ENCODE data around the gene FRAT2.

Gene FRAT2

GRCh38 chr10:97335188-97335619 is 675 bp upstream of the FRAT2 start:
- H3K27me3 ChIP-seq = no peaks in the 10 kb centered on the region
- DNase-seq = no peak
- intact Hi-C loops (cut with DNase I; ENCODE audit: low total_unique reads) = no loop called here
- peaks cover 0 to 8% (median 2%) of the 10 kb centered on the region in 3 donors for H3K36me3 ChIP-seq
- H3K4me3 ChIP-seq = peak overlapping the region; percentile 75 to 97
- no peaks in the 10 kb centered on the region for H3K9me3 ChIP-seq
- TF ChIP-seq, protein P1, sequence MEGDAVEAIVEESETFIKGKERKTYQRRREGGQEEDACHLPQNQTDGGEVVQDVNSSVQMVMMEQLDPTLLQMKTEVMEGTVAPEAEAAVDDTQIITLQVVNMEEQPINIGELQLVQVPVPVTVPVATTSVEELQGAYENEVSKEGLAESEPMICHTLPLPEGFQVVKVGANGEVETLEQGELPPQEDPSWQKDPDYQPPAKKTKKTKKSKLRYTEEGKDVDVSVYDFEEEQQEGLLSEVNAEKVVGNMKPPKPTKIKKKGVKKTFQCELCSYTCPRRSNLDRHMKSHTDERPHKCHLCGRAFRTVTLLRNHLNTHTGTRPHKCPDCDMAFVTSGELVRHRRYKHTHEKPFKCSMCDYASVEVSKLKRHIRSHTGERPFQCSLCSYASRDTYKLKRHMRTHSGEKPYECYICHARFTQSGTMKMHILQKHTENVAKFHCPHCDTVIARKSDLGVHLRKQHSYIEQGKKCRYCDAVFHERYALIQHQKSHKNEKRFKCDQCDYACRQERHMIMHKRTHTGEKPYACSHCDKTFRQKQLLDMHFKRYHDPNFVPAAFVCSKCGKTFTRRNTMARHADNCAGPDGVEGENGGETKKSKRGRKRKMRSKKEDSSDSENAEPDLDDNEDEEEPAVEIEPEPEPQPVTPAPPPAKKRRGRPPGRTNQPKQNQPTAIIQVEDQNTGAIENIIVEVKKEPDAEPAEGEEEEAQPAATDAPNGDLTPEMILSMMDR (IDR thresholded peaks at IDR 0.05) = no peak
- peak overlapping the region; percentile 77 to 93 for H3K27ac ChIP-seq
- peaks cover 0 to 65% (median 38%) of the 10 kb centered on the region in 4 donors for H3K4me1 ChIP-seq

DNA sequence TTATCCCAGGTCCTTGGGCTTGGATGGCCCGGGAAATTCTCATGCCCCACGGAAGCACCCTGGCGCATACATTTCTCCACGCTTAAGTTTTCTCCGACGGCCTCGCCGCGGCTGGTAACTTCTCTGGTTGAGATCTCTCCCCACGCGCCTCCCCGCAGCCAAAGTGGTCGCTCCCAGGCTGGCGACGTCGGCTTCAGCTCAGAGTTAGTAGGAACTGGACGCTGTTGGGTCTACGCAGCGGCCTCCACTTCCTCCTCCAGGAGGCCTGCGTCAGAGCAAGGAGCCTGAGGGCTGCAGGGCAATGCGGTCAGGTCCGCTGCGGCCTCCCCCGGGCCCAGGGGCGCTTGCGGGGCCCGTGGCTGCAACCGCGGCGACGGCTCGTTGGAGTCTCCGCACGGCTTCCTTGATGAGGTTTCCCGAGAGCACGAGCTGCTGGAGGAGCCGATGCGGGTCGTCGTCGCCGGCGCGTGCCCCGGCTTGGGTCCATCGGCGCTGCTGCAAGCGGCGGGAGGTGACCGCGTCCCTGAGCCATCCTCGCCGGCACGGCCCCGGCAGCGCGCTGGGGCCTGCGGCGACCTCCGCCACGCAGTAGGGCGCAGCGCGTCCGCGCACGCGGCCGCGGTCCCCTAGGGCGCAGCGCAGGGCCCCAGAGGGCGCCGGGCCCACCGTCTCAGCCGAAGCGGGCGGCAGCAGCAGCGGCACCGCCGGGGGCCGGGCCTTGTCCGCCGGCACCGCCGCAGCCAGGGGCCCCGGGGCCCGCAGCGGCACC is 744 bp downstream of the FRAT2 start:
- H3K36me3 ChIP-seq = peaks cover 7 to 19% (median 16%) of the 10 kb centered on the region in 3 donors
- peak; percentile 36 to 74 for DNase-seq
- intact Hi-C loops (cut with DNase I; ENCODE audit: low total_unique reads) = loop anchor here (5.0 kb wide), 1 partner anchor 41 kb away; the partner anchor contains the start of gene ARHGAP19
- no peaks in the 10 kb centered on the region for H3K27me3 ChIP-seq
- TF ChIP-seq, protein P1 (IDR thresholded peaks at IDR 0.05) = no peak
- H3K9me3 ChIP-seq = no peaks in the 10 kb centered on the region
- peak overlapping the region; percentile 77 to 93 for H3K27ac ChIP-seq
- H3K4me3 ChIP-seq = peak overlapping the region; percentile 75 to 97
- H3K4me1 ChIP-seq = peaks cover 0 to 68% (median 38%) of the 10 kb centered on the region in 4 donors

GRCh38 chr10:97333351-97333600 is 1.3 kb downstream of the FRAT2 start:
- peak overlapping the region; percentile 65 to 93 for H3K27ac ChIP-seq
- intact Hi-C loops (cut with DNase I; ENCODE audit: low total_unique reads) = loop anchor here (5.0 kb wide), 1 partner anchor 41 kb away; the partner anchor contains the start of gene ARHGAP19
- peaks cover 0 to 68% (median 38%) of the 10 kb centered on the region in 4 donors for H3K4me1 ChIP-seq
- peak overlapping the region; percentile 75 to 97 for H3K4me3 ChIP-seq
- DNase-seq = no peak
- H3K36me3 ChIP-seq = peaks cover 10 to 24% (median 21%) of the 10 kb centered on the region in 3 donors
- TF ChIP-seq, protein P1 (IDR thresholded peaks at IDR 0.05) = no peak
- H3K27me3 ChIP-seq = no peaks in the 10 kb centered on the region
- H3K9me3 ChIP-seq = no peaks in the 10 kb centered on the region

DNA sequence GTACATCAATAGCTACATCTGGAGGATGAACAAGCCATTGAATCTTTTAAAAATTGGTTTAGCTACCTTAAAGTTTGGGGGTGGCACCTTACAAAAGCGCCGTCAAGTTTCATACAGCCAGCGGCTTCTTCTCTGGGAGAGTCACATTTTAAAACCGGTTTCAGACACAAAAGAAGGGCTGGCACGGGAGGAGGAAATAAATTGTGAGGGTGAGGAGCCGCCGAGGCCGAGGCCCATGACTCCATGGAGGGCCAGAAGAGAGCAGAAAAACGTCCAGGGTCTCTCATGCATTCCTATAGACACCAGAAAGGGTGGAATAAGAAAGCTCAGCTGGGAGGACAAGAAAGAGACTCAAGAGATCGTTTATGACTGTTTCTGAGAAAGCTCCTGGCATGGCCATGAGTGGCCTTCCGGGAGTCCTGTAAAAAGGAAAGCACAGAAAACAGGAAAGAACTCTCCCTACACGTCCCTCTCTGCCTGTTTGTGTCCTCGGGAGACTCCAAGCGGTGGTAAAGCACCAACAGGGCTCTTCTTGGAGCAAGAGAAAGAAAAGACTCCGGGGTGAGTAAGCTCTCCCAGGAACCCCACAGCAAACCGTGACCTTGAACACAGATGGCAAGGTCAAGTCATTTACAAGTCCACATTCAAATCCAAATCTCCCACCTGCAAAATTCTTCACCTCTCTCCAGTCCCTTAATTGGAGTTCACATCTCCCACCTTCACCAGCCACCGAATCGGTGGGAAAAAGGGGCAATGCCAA is 1.8 kb downstream of the FRAT2 start:
- Histone ChIP-seq H3K4me1 (peaks cover 0 to 63% (median 38%) of the 10 kb centered on the region in 4 donors), H3K27me3 (no peaks in the 10 kb centered on the region), H3K36me3 (peaks cover 10 to 26% (median 24%) of the 10 kb centered on the region in 3 donors), H3K27ac (peak overlapping the region; percentile 65 to 93), H3K4me3 (peak overlapping the region; percentile 75 to 97), H3K9me3 (no peaks in the 10 kb centered on the region)
- intact Hi-C loops (cut with DNase I; ENCODE audit: low total_unique reads) = loop anchor here (5.0 kb wide), 1 partner anchor 40 kb away; the partner anchor contains the start of gene ARHGAP19
- TF ChIP-seq, protein P1 (IDR thresholded peaks at IDR 0.05) = no peak
- DNase-seq = peak in 1 of 2 donors; percentile 50

GRCh38 chr10:97331153-97331703 is 3.3 kb downstream of the FRAT2 start:
- Histone ChIP-seq H3K9me3 (no peaks in the 10 kb centered on the region), H3K27ac (no peak overlapping the region), H3K4me3 (peak overlapping the region in 1 of 2 donors; percentile 97), H3K36me3 (peaks cover 10 to 28% (median 24%) of the 10 kb centered on the region in 3 donors), H3K27me3 (no peaks in the 10 kb centered on the region), H3K4me1 (peaks cover 0 to 49% (median 31%) of the 10 kb centered on the region in 4 donors)
- intact Hi-C loops (cut with DNase I; ENCODE audit: low total_unique reads) = loop anchor here (5.0 kb wide), 1 partner anchor 39 kb away; the partner anchor contains the start of gene ARHGAP19
- DNase-seq = no peak
- TF ChIP-seq, protein P1 (IDR thresholded peaks at IDR 0.05) = no peak
